HTERT RPE-1 (cell line): Measurements from ENCODE around the gene PNMA8B.
"Not testable (repeated sequence)": the region's sequence is repeated elsewhere in the genome, so short reads cannot be mapped to it uniquely, and the experiment has no call there.

Experiments used
- in situ Hi-C: fragments of 300-500 bp; cut with MboI; formaldehyde crosslinking; loops from 4 replicates; pipeline ENCODE4 v1.14.3; 2020; ENCODE audit warnings: low sequenced_read_pairs

PNMA8B gene, protein sequence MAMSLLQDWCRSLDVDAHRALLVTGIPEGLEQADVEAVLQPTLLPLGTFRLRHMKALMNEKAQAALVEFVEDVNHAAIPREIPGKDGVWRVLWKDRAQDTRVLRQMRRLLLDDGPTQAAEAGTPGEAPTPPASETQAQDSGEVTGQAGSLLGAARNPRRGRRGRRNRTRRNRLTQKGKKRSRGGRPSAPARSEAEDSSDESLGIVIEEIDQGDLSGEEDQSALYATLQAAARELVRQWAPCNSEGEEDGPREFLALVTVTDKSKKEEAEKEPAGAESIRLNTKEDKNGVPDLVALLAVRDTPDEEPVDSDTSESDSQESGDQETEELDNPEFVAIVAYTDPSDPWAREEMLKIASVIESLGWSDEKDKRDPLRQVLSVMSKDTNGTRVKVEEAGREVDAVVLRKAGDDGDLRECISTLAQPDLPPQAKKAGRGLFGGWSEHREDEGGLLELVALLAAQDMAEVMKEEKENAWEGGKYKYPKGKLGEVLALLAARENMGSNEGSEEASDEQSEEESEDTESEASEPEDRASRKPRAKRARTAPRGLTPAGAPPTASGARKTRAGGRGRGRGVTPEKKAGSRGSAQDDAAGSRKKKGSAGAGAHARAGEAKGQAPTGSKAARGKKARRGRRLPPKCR

DNA sequence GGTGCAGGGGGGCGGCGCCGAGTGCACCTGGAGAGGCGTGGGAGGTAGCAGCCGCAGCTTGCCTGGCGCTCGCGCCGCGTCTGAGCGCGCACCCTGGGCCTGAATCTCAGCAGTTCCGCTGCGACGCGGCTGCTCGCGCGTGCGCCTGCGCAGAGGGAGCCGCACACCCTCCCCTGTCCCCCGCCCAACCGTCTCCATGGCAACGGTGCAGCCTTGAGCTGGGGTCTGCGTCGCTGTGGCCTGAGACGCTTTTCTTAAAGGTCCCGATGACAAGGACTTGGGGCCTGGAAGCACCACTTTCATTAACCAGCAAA is at the start of gene PNMA8B:
Gene PNMA8B (minus strand): TSS at position 82 of the 314 bp plus-strand sequence. CDS start 402 bp downstream, outside the sequence.
- in situ Hi-C loops, result no loop called here

DNA sequence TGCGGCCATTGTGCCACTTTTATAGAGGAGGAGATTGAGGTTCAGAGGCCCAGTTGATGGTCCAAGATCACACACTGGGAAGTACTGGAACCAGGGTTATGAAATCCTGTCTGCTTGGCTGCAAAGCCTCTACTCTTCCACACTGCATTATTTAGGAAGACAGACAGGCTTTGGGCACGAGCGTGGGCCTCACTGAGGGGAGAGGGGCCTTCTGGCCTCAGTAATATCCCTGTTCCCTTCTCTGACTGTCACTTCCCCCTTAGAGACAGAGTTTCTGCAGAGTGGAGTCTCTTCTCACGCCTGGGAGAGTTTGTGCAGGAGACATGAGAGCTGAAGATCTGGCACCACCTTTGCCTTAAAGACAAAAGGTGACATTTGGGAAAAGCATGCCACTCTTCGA is 49.0 kb upstream of the PNMA8B start:
- in situ Hi-C loops, result no loop called here

DNA sequence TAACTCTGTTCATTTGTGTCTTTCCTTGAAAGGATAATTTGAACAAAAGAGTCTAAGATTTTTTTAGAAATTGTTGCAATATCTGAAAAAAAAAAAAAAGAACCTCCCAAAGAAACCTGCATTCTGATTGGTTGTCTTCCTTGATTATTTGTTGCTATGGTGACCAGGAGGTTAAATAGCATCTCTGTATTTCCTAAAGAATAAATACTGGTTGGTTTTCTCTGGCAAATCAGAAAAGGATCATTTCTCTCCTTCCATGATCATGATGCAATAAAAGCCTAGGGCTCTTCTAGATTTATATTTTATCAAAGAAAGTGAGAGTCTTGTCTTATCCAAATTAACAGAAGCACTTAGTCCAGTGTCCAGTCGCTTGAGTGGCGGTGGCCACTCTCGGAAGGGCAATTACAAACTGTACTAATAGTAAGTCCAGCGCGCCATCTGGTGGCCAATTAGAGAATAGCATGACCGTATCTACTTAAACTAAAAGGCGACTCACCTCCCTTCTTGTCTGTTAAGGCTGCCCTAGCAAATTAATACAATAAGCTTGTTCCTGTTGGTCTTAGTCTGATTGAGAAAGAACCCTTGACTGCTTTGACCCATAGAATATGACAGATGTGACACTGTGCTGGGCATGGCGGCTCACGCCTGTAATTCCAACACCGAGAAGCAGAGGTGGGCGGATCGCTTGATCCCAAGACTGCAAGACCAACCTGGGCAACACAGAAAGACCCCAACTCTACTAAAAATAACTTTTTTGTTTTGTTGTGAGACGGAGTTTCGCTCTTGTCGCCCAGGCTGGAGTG is 47.0 kb upstream of the PNMA8B start:
- in situ Hi-C loops, result no loop called here

DNA sequence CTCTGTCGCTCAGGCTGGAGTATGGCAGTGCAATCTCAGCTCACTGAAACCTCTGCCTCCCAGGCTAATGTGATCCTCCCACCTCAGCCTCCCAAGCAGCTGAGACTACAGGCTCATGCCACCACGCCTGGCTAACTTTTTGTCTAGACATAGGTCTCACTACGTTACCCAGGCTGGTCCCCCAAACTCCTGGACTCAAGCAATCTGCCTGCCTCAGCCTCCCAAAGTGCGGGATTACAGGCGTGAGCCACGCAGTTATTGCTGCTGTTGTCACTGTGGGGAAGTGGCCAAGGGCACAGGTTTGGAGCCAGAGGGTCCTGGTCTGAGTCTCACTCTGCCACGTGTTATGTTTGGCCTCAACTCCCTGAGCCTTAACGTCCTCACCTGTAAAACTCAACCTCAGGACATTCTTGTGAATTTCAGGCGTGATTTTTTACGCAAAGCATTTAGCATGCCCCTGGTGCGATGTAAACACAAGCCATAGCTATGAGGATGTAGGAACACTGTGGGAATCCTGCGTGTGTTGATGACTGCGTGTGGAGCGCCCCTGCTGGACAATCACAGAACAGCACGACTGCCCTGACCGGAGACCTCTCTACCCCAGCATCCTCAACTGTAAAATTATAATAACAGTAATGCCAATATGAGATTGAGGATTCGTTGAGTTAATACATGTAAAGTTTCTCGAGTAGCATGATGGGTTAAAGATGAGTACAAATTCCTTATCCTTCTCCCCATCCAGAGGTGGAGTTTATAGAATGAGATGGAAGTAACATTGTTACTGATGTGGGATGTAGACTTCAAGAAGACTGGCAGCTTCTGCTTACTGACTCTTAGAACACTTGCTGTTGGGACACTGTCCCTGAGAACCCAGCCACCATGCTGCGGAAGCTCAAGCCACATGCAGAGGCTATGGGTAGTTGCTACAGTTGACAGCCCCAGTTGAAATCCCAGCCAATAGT is 41.8 kb upstream of the PNMA8B start:
- in situ Hi-C loops, result no loop called here

DNA sequence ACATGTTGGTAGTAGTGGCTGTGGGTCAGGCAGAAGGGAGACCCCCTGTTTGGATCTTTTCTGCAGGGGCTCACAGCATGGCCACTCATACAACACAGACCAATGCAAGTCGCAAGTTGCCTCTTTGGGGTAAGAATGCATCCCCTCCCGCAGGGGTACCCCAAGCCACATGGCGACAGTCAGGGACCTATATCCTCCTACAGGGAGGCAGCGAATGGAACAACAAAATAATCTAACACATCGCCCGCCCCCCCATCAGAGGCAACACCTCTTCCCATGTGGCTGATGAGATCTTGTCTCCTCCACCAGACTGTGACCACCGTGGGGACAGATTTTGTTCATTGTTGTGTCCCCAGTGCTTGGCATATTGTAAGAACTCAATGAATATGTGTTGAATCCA is 40.7 kb upstream of the PNMA8B start:
- in situ Hi-C loops, result no loop called here

DNA sequence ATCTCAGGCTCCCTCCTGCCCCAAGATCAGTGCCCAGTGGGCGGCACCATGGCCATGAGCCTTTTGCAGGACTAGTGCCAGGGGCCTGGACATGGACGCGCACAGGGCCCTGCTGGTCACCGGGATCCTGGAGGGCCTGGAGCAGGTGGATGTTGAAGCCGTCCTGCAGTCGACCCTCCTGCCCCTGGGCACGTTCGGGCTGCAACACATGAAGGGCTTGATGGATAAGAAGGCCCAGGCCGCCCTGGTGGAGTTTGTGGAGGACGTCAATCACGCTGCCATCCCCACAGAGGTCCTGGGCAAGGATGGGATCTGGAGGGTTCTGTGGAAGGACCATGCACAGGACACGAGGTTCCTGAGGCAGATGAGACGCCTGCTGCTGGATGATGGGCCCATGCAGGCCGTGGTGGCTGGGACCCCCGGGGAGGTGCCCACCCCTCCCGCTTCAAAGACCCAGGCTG is 38.0 kb upstream of the PNMA8B start:
- in situ Hi-C loops, result no loop called here

DNA sequence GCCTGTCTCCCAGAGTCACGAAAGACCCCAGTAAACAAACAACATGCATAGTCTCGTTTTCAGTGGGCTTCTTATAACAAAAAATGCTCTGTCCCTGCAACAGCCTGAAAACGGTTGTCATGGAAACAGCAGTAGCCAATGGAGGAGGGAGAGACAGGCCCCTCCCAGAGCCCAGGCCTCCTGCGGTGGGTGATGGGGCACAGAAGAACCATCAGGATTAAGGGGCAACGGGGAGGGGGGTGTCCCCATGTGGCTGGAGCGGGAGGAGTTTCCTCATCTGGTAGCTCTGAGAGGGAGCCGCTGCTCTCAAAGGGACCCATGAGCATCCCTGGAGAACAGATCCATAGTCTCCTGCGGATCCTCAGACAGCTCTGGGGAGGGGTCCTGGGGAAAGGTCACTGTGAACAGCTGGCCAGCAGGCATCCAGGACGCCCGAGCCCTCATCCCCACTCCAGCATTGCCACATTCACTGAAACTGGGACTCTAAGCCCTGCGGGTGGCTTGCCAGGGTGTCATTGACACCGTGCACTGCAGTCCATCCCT is 37.5 kb upstream of the PNMA8B start:
- in situ Hi-C loops, result no loop called here

DNA sequence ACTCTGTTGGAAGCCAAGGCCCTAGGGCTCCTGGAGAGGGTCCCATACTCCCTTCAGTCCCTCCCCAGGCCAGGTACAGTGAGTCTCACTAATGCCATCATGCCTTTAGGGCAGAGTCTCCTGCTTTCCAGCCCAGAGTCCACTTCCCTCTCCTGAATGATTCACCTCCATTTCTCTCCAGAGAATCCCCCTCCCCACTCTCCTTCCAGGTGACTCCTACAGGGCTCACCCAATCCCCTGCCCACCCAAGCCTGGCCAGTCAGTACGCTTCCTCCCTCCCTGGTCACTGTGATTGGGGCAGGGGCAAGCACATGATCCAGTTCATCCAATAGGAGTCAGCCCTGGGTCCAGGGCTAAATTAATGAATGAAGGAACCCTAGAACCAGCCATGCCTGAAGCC is 35.0 kb upstream of the PNMA8B start:
- in situ Hi-C loops, result no loop called here

DNA sequence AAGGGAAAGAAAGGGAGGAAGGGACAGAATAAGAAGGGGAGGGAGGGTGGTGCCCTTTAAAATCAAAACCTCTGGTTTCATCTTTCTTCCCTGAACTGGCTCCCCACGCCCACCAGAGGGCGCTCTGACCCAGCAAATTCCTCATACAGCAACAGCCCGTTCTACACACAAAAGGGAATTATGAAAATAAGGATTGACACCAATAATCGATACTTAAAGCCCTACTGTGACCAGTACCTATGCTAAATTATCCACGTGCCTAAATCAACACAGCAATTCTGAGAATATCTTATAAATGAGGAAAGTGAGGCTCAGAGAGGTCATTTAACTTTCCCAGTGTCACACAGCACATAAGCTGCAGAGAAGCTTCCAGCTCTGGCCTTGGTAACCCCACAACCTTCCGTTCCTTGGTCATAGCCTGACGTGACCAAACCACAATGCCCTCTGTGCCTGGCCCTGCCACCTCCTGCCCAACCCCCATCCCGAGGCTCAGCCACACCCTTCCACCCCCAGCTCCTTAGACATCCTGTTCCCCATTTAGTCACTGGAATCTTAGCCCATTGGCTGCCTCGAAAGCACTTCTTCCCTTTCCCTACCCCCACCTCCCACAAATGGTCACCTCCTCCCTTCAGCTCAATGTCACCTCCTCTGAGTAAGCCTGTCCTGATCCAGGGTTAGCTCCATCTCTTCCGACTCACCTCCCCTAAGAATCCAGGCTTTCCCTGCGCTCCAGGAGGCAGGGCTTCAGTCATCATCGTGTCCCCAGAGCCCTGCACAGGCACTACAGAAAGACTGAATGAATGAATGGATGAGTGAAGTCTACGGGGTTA is 34.2 kb upstream of the PNMA8B start:
- in situ Hi-C loops, result no loop called here

DNA sequence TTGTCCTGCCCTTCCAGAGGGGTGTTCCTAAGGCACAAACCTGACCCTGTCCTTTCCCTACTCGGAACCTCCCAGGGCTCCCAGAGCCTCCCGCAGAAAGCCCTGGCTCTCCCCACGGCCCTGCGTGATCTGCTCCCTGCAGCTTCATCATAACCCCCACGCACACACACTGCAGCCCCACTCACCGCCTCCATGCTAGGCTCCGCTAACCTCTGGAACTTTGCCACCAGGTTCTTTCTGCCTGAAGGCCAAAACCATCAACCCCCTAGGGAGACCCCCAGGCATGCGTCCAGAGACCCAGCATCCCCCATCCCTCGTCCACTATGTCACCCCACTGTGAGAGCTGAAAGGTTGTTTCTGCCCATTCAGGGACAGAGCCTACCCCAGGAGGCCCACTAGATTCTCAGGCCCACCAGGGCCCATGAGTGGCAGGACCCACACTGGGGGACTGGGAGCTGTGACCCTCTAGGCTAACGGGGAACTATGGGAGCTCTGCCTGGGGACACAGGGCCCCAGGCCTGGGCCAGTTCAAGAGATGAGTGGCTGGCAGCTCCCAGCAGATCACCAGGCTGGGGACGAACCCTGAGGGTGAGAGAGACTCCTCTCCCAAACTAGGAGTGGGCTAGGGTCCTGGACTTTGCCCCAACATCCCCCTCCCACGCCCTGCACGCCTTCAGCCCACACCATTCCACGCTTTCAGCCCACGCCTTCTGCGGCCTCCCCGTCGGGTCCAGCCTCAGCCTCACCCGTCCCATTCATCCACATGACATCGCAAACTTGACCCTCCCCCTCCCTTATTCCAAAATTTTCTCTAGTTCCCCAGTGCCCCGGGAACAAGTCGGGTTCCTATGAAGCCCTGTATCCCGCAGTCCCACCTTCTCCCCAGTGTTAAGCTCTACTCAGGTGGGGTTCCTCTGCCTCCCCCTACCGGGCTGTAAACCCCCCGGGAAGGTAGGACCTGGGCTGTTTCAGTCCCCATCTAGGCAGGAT is 33.2 kb upstream of the PNMA8B start:
- in situ Hi-C loops, result no loop called here

DNA sequence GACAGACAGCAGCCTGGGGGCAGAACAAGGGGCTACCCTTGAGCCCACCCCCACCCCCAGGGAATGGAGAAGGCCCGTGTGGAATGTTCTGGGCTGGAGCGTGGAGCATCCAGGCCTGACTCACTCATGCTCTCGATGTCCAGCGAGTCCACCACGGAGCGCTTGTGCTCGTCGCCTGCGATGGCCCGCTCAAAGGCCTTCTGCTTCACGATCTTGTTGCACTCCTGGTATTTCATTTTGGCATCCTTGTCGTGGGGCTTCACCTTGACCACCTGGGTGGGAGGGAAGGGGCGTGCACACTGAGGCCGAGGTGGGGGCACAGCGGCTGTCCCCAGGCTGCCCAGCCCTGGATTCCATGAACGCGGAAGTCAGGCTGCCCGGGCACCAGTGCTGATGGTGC is 31.1 kb upstream of the PNMA8B start:
- in situ Hi-C loops, result not testable (repeated sequence)

DNA sequence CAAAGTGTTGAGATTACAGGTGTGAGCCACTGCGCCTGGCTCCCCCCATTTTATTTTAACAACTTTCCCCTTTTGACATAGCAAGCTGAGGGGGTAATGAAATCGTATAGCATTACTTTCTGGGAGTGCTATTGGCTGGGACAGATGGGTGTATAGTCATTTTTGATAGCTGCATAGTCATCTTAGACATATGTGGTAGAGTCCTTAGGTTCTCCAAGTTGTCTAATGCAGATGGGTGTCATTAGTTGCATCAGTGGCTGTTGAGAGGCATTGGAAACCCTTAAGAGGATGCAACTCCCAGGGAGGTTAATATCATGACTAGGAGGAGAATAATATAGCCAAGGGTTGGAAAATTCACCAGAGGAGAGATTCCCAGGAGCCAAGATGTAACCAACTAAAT is 28.6 kb upstream of the PNMA8B start:
- in situ Hi-C loops, result no loop called here

DNA sequence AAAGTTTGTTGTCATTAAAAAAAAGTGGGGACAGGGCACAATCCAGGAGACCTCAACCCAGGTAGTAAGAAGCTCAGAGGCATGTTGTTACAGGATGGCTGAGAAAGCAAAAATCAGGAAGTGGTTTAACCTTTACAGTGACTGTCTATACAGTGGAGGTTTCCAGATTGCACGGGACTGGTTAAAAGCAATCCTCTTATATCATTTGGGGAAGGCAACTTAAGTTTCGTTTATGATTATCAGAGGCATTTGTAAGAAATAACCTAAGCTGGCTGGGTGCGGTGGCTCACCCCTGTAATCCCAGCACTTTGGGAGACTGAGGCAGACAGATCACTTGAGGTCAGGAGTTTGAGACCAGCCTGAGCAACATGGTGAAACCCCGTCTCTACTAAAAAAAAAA is 27.3 kb upstream of the PNMA8B start:
- in situ Hi-C loops, result not testable (repeated sequence)

DNA sequence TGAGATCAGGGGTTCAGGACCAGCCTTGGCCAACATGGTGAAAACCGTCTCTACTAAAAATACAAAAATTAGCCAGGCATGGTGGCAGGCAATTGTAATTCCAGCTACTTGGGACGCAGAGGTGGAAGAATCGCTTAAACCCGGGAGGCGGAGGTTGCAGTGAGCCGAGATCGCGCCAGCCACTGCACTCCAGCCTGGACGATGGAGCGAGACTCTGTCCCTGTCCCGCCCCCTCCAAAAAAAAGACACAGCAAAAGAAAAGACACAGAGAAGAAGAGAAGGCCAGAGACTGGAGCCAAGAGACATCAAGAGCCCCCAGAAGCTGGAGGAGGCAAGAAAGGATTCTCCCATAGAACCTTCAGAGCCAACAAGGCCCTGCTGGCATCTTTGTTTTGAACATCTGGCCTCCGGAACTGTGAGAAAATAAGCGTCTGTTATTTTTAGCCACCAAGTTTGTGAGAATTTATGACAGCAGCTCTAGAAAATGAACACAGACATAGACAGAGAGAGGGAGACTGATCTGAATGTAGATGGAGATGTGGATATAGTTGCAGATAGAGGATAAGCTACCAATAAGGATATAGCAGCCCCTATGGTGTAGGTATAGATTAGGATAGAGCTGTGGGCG is 25.7 kb upstream of the PNMA8B start:
- in situ Hi-C loops, result no loop called here

DNA sequence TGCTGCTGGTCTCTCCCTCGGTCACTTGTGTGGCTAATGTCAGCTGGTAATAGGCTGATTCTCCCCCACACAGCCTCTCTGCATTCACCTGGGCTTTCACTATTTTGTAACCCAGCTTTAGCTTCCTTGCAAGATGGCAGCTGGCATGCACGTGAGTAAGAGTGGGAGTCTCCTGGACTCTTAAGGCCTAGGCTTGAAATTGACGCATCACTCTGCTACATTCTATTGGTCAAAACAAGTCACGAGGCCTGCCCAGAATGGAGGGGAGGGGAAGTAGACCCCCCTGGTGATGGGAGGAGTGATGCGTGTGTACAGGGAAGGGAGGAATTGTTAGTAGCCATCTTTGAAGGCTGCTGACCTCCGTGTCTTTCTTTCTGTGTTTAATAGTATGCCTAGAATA is 24.9 kb upstream of the PNMA8B start:
- in situ Hi-C loops, result no loop called here

DNA sequence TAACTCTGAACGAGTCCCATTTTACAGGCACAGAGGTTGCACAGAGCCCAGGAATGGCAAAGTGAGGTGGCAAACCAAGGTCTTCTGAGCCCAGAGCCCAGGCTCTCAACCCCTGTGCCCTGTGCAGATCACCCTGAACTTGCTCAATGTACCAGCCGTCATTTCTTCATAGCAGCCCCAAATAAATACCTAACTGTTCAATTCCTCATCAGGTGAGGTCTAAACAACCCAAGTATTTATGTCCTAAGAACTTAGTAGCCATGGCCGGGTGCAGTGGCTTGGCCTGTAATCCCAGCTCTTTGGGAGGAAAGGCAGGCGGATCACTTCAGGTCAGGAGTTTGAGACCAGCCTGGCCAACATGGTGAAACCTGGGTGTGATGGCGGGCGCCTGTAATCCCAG is 21.8 kb upstream of the PNMA8B start:
- in situ Hi-C loops, result no loop called here

DNA sequence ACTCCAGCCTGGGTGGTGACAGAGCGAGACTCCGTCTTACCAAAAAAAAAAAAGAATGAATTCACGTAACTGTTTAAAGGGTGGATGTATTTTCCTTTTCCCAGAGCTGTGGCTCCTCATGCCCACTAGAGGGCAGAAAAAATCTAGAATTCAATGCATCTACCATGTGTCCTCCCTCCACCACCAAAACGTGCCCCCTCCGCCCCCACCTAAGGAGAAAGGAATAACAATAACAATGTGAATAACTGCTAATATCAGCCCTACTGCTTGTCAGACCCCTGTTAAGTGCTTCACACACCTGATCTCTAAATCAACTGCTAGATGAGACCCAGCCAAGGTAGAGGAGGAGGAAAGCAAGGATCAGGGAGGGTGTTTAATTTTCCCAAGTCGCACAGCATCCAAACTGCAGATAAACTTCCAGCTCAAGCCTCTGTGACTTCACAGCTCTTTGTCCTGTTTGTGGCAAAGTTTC is 20.2 kb upstream of the PNMA8B start:
- in situ Hi-C loops, result no loop called here

DNA sequence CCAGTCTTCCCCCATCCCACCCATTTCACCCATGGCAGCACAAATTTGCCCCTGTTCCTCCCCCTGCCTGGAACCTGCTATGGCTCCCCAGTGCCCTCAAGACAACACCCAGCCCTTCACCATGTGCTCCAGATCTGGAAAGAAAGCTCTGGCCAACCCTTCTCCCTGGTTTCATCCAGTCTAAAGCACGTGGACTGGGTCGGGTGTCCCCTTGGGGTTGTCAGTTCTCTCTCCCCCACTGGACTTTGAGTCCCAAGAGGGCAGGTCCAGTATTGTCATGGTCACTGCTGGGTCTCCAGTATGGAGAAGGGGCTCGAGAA is 19.6 kb upstream of the PNMA8B start:
- in situ Hi-C loops, result no loop called here
